ENCODE data around the gene CRP.

CRP gene

GRCh38 chr1:159668739-159669138 lies 45.6 kb downstream of the CRP start:
- TF ChIP-seq, protein P1, sequence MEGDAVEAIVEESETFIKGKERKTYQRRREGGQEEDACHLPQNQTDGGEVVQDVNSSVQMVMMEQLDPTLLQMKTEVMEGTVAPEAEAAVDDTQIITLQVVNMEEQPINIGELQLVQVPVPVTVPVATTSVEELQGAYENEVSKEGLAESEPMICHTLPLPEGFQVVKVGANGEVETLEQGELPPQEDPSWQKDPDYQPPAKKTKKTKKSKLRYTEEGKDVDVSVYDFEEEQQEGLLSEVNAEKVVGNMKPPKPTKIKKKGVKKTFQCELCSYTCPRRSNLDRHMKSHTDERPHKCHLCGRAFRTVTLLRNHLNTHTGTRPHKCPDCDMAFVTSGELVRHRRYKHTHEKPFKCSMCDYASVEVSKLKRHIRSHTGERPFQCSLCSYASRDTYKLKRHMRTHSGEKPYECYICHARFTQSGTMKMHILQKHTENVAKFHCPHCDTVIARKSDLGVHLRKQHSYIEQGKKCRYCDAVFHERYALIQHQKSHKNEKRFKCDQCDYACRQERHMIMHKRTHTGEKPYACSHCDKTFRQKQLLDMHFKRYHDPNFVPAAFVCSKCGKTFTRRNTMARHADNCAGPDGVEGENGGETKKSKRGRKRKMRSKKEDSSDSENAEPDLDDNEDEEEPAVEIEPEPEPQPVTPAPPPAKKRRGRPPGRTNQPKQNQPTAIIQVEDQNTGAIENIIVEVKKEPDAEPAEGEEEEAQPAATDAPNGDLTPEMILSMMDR (IDR thresholded peaks at IDR 0.05; ENCODE audit: low read depth, low read length): no peak
- Histone ChIP-seq H3K9me3 (no peaks in the 10 kb centered on the region), H3K4me3 (ENCODE audit: low read depth, low read length) (no peak overlapping the region), H3K27me3 (no peaks in the 10 kb centered on the region), H3K4me1 (no peaks in the 10 kb centered on the region), H3K36me3 (no peaks in the 10 kb centered on the region)
- DNase-seq: no peak

GRCh38 chr1:159664247-159664646 lies 50.1 kb downstream of the CRP start:
- H3K4me3 ChIP-seq (ENCODE audit: low read depth, low read length): no peak overlapping the region
- no peak for DNase-seq
- no peaks in the 10 kb centered on the region for H3K27me3 ChIP-seq
- TF ChIP-seq, protein P1 (IDR thresholded peaks at IDR 0.05; ENCODE audit: low read depth, low read length): no peak
- no peaks in the 10 kb centered on the region for H3K36me3 ChIP-seq
- H3K9me3 ChIP-seq: no peaks in the 10 kb centered on the region
- H3K4me1 ChIP-seq: no peaks in the 10 kb centered on the region

GRCh38 chr1:159663552-159663951 lies 50.8 kb downstream of the CRP start:
- TF ChIP-seq, protein P1 (IDR thresholded peaks at IDR 0.05; ENCODE audit: low read depth, low read length): no peak
- Histone ChIP-seq H3K4me1 (no peaks in the 10 kb centered on the region), H3K9me3 (no peaks in the 10 kb centered on the region), H3K36me3 (no peaks in the 10 kb centered on the region), H3K4me3 (ENCODE audit: low read depth, low read length) (no peak overlapping the region), H3K27me3 (no peaks in the 10 kb centered on the region)
- DNase-seq: no peak
